ENCODE data around the gene STX12.
"Not testable (repeated sequence)": the region's sequence is repeated elsewhere in the genome, so short reads cannot be mapped to it uniquely, and the experiment has no call there.

The STX12 gene

GRCh38 chr1:27772932-27773825 lies at the start of gene STX12:
STX12 (plus strand) TSS chr1:27773219; CDS start chr1:27773308, 89 bp downstream.
- peak; percentile 96 for DNase-seq

- no peak for DNase-seq
These were observed 48.1 kb upstream of the STX12 start for GRCh38 chr1:27724961-27725373.

- DNase-seq, result peak; percentile 98
These were observed 47.4 kb upstream of the STX12 start, which contains the start of gene FAM76A for GRCh38 chr1:27725374-27726172. FAM76A (plus strand) TSS chr1:27725961; CDS start chr1:27726081, 120 bp downstream.

GRCh38 chr1:27726173-27727044 lies 46.6 kb upstream of the STX12 start:
- peak; percentile 4 for DNase-seq

- no peak for DNase-seq
These were observed 45.9 kb upstream of the STX12 start for GRCh38 chr1:27727126-27727525.

GRCh38 chr1:27736252-27736651 lies 36.8 kb upstream of the STX12 start:
- DNase-seq, result no peak

- no peak for DNase-seq
These were observed 31.9 kb upstream of the STX12 start for GRCh38 chr1:27741121-27741520.

- no peak for DNase-seq
These were observed 28.5 kb upstream of the STX12 start for GRCh38 chr1:27744556-27744955.

- no peak for DNase-seq
These were observed 27.6 kb upstream of the STX12 start for GRCh38 chr1:27745466-27745865.

- DNase-seq, result no peak
These were observed 20.7 kb upstream of the STX12 start for GRCh38 chr1:27752360-27752759.

GRCh38 chr1:27755286-27755685 lies 17.7 kb upstream of the STX12 start:
- DNase-seq, result no peak

- no peak for DNase-seq
These were observed 17.2 kb upstream of the STX12 start for GRCh38 chr1:27755865-27756264.

- no peak for DNase-seq
These were observed 13.8 kb upstream of the STX12 start for GRCh38 chr1:27759236-27759635.

GRCh38 chr1:27760426-27760825 lies 12.6 kb upstream of the STX12 start:
- DNase-seq, result no peak

GRCh38 chr1:27762033-27762432 lies 11.0 kb upstream of the STX12 start:
- DNase-seq, result no peak

- peak; percentile 23 for DNase-seq
These were observed 9.7 kb upstream of the STX12 start for GRCh38 chr1:27763358-27763757.

- DNase-seq, result no peak
These were observed 2.7 kb upstream of the STX12 start for GRCh38 chr1:27770293-27770830.

GRCh38 chr1:27772036-27772931 lies 735 bp upstream of the STX12 start:
- DNase-seq, result no peak

GRCh38 chr1:27773826-27774445 lies 917 bp downstream of the STX12 start:
- DNase-seq, result no peak

GRCh38 chr1:27774654-27775053 lies 1.6 kb downstream of the STX12 start:
- DNase-seq, result no peak

- not testable (repeated sequence) for DNase-seq
These were observed 2.3 kb downstream of the STX12 start for GRCh38 chr1:27775336-27775735.
